ENCODE measurements around the gene CDH3.

DNA sequence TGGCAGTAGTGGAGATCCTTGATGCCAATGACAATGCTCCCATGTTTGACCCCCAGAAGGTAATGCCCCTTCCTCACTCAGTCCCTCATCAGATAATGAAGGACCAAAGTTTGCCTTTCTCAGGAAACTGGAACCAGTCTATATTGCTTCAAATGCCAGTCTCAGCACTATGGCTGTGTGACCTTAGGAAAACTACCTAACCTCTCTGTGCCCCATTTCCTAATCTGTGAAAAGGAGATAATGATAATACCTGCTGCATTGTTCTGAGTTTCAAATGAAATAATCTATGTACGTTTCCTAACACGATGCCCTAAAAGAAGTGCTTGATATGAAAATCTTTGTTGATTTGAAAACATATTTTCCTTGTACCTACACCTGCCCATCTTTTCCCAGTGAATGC lies 35.9 kb downstream of the CDH3 start:
- TF ChIP-seq, protein P1, sequence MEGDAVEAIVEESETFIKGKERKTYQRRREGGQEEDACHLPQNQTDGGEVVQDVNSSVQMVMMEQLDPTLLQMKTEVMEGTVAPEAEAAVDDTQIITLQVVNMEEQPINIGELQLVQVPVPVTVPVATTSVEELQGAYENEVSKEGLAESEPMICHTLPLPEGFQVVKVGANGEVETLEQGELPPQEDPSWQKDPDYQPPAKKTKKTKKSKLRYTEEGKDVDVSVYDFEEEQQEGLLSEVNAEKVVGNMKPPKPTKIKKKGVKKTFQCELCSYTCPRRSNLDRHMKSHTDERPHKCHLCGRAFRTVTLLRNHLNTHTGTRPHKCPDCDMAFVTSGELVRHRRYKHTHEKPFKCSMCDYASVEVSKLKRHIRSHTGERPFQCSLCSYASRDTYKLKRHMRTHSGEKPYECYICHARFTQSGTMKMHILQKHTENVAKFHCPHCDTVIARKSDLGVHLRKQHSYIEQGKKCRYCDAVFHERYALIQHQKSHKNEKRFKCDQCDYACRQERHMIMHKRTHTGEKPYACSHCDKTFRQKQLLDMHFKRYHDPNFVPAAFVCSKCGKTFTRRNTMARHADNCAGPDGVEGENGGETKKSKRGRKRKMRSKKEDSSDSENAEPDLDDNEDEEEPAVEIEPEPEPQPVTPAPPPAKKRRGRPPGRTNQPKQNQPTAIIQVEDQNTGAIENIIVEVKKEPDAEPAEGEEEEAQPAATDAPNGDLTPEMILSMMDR (IDR thresholded peaks at IDR 0.05): no peak
- TF ChIP-seq EZH2 (IDR thresholded peaks at IDR 0.05; ENCODE audit: borderline replicate concordance, insufficient read depth, low read depth, low read length, poor library complexity, severe bottlenecking): no peak
